ENCODE measurements around the gene DDX46.

DDX46 gene

GRCh38 chr5:134813827-134814226 lies 55.2 kb downstream of the DDX46 start:
- Histone ChIP-seq H3K4me3 (ENCODE audit: low read length) (no peak overlapping the region), H4K20me1 (ENCODE audit: insufficient read depth, low read length) (no peaks in the 10 kb centered on the region), H3K9me3 (replicated peaks; ENCODE audit: insufficient read depth, low read length) (no peaks in the 10 kb centered on the region), H3K9ac (ENCODE audit: low read length) (no peak overlapping the region), H3K4me1 (ENCODE audit: low read length) (peaks cover 5% of the 10 kb centered on the region), H3K9me2 (replicated peaks; ENCODE audit: insufficient read depth, low read length) (no peaks in the 10 kb centered on the region), H3K79me2 (ENCODE audit: low read length) (no peaks in the 10 kb centered on the region), H3K4me2 (ENCODE audit: low read depth, low read length) (no peak overlapping the region), H3F3A (ENCODE audit: insufficient read depth, low read length) (peaks cover 6% of the 10 kb centered on the region; the same call in 1 of the 2 replicates), H3K36me3 (replicated peaks; ENCODE audit: insufficient read depth, low read length) (no peaks in the 10 kb centered on the region; the same call in 1 of the 2 replicates), H3K27me3 (replicated peaks; ENCODE audit: insufficient read depth, low read length) (no peaks in the 10 kb centered on the region), H2AFZ (ENCODE audit: low read length) (no peak overlapping the region), H3K27ac (ENCODE audit: low read length) (no peak overlapping the region)
- DNase-seq, result peak; percentile 28
- TF ChIP-seq CTCF (IDR thresholded peaks at IDR 0.05; ENCODE audit: low read length), result no peak
- TF ChIP-seq EZH2 (optimal IDR thresholded peaks at IDR 0.05; ENCODE audit: low read depth, low read length), result no peak
- TF ChIP-seq EZH2phosphoT487 (IDR thresholded peaks at IDR 0.05; ENCODE audit: low read length), result no peak

- H4K20me1 ChIP-seq (ENCODE audit: insufficient read depth, low read length), result no peaks in the 10 kb centered on the region
- no peak for DNase-seq
- no peaks in the 10 kb centered on the region for H3K27me3 ChIP-seq (replicated peaks; ENCODE audit: insufficient read depth, low read length)
- no peak overlapping the region for H3K9ac ChIP-seq (ENCODE audit: low read length)
- peaks cover 6% of the 10 kb centered on the region; the same call in 1 of the 2 replicates for H3F3A ChIP-seq (ENCODE audit: insufficient read depth, low read length)
- no peaks in the 10 kb centered on the region for H3K9me2 ChIP-seq (replicated peaks; ENCODE audit: insufficient read depth, low read length)
- H2AFZ ChIP-seq (ENCODE audit: low read length), result no peak overlapping the region
- no peaks in the 10 kb centered on the region for H3K9me3 ChIP-seq (replicated peaks; ENCODE audit: insufficient read depth, low read length)
- no peak overlapping the region for H3K4me3 ChIP-seq (ENCODE audit: low read length)
- no peaks in the 10 kb centered on the region for H3K79me2 ChIP-seq (ENCODE audit: low read length)
- H3K4me2 ChIP-seq (ENCODE audit: low read depth, low read length), result no peak overlapping the region
- no peak overlapping the region for H3K27ac ChIP-seq (ENCODE audit: low read length)
- TF ChIP-seq CTCF (IDR thresholded peaks at IDR 0.05; ENCODE audit: low read length), result no peak
- TF ChIP-seq EZH2 (optimal IDR thresholded peaks at IDR 0.05; ENCODE audit: low read depth, low read length), result no peak
- no peak for TF ChIP-seq EZH2phosphoT487 (IDR thresholded peaks at IDR 0.05; ENCODE audit: low read length)
- H3K4me1 ChIP-seq (ENCODE audit: low read length), result peaks cover 5% of the 10 kb centered on the region
- peaks cover 4% of the 10 kb centered on the region; the same call in 1 of the 2 replicates for H3K36me3 ChIP-seq (replicated peaks; ENCODE audit: insufficient read depth, low read length)
Observed at GRCh38 chr5:134817006-134817405, 58.4 kb downstream of the DDX46 start.

GRCh38 chr5:134818776-134819175 lies 60.2 kb downstream of the DDX46 start:
- H3K9me2 ChIP-seq (replicated peaks; ENCODE audit: insufficient read depth, low read length), result no peaks in the 10 kb centered on the region
- no peaks in the 10 kb centered on the region for H3K9me3 ChIP-seq (replicated peaks; ENCODE audit: insufficient read depth, low read length)
- no peak overlapping the region for H2AFZ ChIP-seq (ENCODE audit: low read length)
- no peak for TF ChIP-seq EZH2phosphoT487 (IDR thresholded peaks at IDR 0.05; ENCODE audit: low read length)
- TF ChIP-seq CTCF (IDR thresholded peaks at IDR 0.05; ENCODE audit: low read length), result no peak
- no peak for TF ChIP-seq EZH2 (optimal IDR thresholded peaks at IDR 0.05; ENCODE audit: low read depth, low read length)
- no peaks in the 10 kb centered on the region for H3K79me2 ChIP-seq (ENCODE audit: low read length)
- H3K9ac ChIP-seq (ENCODE audit: low read length), result no peak overlapping the region
- H3K27ac ChIP-seq (ENCODE audit: low read length), result no peak overlapping the region
- no peak overlapping the region for H3K4me3 ChIP-seq (ENCODE audit: low read length)
- no peaks in the 10 kb centered on the region for H3F3A ChIP-seq (ENCODE audit: insufficient read depth, low read length)
- H4K20me1 ChIP-seq (ENCODE audit: insufficient read depth, low read length), result no peaks in the 10 kb centered on the region
- peaks cover 4% of the 10 kb centered on the region; the same call in 1 of the 2 replicates for H3K36me3 ChIP-seq (replicated peaks; ENCODE audit: insufficient read depth, low read length)
- no peaks in the 10 kb centered on the region for H3K27me3 ChIP-seq (replicated peaks; ENCODE audit: insufficient read depth, low read length)
- no peak overlapping the region for H3K4me2 ChIP-seq (ENCODE audit: low read depth, low read length)
- no peak for DNase-seq
- H3K4me1 ChIP-seq (ENCODE audit: low read length), result no peaks in the 10 kb centered on the region

Data from MM.1S (cell line).